GM04504 (cell line): ENCODE data around the gene PTPN12.
"Not testable (repeated sequence)": the region's sequence is repeated elsewhere in the genome, so short reads cannot be mapped to it uniquely, and the experiment has no call there.

Experiments used
- DNase-seq: peaks from one replicate; pipeline ENCODE4 v3.0.0-alpha.2; 2012; ENCODE audit warnings: low read depth

PTPN12 gene

DNA sequence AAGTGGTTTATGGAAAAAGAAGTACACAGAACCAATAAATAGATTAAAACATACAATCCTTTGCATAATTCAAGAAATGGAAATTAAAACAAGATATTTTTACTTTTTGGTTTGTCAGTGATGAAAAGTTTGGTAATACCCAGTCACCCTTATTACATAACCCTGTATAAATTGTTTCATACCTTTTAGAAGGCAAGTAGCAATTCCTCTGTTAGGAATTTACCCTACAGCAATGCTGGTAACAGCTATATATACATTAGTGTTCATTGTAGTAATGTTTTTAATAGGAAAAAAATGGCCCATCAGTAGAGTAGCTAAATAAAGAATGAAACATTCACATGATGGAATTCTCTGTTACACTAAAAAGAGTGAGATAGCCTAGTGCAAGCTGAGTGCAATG lies 42.7 kb downstream of the PTPN12 start:
- DNase-seq = no peak

DNA sequence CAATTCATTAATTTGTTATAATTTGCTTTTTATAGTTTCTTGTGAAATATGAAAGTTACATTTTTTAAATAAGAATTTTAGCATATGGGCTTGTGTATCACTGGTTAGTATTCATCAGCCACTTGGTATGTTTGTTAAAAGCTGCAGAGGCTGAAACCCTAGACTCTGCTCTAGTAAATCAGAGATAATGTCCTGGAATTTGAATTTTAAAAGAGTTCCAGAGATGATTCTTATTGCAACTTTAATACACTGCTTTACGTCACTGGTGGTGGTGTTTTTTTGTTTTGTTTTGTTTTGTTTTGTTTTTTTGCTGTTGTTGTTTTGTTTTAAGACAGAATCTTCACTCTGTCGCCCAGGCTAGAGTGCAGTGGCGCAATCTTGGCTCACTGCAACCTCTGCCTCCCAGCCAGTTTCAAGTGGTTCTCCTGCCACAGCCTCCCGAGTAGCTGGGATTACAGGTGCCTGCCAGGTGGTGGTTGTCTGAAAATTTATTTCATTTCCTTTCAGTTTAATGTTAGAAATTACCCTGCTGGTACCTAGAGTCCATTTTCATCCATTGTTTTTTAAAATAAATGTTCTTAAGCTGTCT lies 43.8 kb downstream of the PTPN12 start:
- peak; percentile 23 for DNase-seq

DNA sequence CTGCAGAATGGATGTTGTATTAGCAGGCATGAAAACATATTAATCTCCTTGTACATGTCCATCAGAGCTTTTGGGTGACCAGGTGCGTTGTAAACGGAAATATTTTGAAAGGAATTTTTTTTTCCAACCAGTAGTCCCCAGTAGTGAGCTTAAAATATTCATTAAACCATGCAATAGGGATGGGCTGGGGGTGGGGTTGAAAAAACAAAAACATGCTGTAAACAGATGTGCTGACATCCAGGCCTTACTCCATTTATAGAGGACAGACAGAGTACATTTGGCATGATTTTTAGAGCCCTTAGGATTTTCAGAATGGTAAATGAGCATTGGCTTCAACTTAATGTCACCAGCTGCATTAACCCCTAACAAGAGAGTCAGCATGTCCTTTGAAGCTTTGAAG lies 50.2 kb downstream of the PTPN12 start:
- no peak for DNase-seq

DNA sequence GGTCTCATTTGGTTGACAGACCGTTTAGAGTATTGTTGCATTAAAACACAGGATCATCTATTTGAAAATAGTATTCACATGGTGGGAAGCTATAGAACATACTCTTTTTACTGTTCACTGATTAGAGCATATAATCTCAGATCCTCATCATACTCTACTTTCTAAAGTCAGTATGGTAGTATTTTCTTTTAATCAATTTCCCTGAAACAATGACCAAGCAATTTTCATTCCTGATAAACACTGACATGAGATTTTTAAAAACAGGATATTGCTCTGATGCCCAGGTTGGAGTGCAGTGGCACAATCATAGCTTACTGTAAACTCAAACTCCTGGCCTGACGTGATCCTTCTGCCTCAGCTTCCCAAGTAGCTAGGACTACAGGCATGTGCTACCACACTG lies 63.9 kb downstream of the PTPN12 start:
- no peak for DNase-seq

DNA sequence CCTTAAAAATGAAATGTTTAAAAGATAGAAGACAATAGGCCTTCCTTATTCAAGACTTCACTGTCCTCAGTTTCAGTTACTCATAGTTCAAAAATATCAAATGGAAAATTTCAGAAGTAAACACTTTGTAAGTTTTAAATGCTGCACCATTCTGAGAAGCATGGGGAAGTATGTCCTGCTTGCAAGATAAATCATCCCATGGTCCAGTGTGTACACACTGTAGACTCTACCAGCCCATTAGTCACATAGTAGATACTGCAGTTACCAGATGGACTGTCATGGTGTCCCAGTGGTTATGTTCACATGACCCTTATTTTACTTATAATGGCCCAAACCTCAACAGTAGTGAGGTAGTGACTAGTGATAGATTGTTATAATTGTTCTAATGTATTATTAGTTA lies 69.5 kb downstream of the PTPN12 start:
- no peak for DNase-seq

DNA sequence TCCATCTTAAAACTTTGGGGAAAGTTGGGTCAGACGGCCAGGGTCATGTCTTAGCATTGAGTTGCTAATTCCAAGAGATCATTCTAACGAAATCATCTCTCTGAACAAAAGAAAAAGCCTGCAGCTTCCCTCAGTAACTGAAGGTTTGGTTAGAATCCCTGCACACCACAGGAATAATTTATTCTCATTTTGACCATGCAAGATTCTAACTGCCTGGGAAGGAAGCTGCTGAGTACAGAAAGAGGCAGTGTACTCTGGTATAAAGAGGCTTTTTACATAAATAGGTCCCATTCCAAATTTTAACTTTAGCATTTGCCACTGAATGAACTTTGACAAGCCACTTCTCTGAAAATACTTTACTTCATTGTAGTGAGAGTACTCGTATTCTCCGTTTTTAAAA lies 82.2 kb downstream of the PTPN12 start:
- DNase-seq = no peak

DNA sequence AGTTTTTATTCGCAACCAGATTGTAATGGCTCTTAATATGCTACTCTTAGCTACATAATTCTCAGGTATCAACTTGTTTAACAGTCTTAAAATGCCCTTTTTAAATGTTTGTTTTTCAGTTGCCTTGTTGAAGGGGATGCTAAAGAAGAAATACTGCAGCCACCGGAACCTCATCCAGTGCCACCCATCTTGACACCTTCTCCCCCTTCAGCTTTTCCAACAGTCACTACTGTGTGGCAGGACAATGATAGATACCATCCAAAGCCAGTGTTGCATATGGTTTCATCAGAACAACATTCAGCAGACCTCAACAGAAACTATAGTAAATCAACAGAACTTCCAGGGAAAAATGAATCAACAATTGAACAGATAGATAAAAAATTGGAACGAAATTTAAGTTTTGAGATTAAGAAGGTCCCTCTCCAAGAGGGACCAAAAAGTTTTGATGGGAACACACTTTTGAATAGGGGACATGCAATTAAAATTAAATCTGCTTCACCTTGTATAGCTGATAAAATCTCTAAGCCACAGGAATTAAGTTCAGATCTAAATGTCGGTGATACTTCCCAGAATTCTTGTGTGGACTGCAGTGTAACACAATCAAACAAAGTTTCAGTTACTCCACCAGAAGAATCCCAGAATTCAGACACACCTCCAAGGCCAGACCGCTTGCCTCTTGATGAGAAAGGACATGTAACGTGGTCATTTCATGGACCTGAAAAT lies 89.7 kb downstream of the PTPN12 start:
- no peak for DNase-seq

DNA sequence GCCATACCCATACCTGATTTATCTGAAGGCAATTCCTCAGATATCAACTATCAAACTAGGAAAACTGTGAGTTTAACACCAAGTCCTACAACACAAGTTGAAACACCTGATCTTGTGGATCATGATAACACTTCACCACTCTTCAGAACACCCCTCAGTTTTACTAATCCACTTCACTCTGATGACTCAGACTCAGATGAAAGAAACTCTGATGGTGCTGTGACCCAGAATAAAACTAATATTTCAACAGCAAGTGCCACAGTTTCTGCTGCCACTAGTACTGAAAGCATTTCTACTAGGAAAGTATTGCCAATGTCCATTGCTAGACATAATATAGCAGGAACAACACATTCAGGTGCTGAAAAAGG lies 90.2 kb downstream of the PTPN12 start:
- DNase-seq = no peak

DNA sequence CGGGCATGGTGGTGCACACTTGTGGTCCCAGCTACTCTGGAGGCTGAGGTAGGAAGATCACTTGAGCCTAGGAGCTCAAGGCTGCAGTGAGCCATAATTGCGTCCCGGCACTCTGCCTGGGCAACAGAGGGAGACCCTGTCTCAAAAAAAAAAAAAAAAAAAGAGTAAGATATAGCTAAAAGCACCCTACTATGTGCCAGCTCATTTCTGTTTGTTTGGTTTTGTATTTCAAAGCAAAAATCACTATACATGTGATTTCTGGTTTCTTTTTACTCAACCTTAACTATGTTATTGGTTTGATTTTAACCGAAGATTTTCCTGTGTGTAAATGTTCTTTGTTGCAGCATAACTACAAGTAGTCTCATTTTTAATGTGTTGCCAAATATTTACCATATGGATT lies 92.7 kb downstream of the PTPN12 start:
- no peak for DNase-seq

DNA sequence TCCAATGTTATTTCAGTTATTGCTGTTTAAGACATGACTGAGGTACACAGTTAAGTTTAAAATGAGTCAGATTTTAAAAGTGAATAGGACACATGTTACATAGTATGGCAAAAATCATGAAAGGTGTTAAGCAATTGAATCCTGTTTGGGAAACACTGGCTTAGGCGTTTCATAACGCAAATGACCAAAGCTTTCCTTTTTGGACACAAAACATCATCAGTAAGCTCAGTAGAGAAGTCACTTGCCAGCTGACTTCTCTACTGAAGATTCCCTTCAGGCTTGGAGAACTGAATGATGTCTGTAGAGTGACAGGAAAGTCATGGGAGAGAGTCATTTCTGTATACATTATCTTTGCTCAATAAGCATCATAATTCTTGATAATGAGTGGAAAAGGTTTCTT lies 94.7 kb downstream of the PTPN12 start:
- DNase-seq = no peak

DNA sequence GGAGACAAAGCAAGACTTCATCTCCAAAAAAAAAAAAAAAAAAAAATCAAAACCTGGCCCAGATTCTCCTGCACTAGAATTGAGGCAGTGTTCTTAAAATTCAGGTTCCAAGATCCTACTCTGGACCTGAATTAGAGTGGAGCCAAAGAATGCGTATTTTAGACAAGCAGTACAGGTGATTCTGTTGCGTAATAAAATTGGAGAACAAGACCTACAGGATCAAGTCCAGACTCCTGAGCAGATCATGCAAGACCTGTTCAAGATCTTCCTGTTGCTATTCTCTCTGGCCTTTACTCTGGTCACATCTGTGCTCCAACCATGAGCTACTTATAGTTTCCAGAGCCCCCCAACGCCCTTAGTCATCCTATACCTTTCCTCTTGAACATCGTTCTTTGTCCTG lies 107.7 kb downstream of the PTPN12 start:
- DNase-seq = no peak

DNA sequence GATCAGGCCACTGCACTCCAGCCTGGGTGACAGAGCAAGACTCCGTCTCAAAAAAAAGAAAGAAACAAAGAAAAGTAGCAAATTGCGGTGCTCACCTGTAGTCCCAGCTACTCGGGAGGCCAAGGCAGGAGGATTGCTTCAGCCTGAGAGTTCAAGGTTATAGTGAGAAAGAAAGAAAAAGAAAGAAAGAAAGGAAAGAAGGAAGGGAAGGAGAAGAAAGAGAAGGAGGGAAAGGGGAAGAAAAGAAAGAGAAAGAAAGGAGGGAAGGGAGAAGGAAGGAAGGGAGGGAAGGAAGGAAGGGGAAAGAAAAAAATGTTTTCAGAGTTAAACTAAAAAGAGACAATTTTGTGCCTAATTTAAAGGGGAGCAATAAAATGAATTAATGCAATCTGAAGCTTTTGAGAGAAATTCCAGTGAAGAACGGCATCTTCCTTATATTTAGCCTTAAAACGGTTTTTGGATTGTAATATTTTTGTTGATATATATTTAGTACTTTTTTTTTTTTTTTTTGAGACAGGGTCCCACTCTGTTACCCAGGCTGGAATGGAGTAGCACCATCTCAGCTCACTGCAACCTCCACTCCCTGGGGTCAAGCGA lies 111.7 kb downstream of the PTPN12 start:
- DNase-seq = no peak

DNA sequence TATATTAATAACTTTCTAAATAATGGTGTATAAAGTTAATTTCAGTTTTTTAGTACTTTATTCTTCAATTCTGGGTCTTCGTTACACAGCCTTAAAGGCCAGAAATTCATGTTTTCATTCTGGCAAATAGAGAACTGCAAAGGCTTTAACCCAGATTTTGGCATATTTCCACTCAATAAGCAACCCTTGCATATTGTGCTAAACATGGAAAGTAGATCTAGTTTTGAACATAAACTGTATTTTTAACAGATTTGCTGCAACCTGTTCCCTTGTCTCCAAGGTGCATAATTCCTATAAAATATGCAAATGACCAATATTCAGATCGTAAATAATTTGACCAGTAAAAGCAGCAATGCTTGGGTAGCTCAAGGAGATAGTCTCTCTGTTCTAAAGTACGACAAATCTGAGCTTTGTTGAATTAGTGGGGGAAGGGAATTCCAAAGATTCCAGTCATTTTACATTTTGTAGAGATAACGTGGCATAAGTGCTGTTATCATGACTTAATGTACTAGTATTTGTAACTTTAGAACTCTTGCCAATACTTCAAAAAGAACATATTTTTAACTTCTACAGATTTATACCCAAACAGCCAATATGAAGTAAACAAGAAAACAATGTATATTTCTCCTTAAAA lies 112.7 kb downstream of the PTPN12 start:
- no peak for DNase-seq

DNA sequence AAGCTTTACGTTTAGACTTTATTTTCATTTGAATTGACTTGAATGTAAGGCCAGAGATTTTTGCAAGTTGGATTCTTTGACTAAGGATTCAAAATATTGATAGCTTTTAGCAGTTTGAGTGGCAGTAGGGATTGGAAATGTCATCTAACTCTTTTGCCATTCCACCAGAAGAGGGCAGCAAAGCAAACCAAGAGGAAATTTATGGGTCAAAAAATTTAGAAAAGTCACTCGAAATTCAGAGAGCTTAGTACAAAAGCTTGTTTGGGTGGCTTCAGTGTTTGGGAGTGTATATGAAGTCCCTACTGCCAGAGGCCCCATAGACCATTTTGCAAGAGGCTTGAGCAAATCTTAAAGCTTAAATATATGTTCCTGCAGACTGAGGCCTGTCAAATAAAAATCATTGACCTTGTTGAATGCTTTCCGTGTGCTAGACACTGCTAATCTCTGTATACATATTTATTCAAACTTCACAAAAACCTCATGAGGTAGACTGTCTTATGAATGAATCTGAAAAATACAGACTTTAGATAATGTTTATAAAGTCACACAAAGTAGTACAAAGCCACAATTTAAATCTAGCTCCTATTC lies 114.6 kb downstream of the PTPN12 start:
- peak; percentile 9 for DNase-seq

DNA sequence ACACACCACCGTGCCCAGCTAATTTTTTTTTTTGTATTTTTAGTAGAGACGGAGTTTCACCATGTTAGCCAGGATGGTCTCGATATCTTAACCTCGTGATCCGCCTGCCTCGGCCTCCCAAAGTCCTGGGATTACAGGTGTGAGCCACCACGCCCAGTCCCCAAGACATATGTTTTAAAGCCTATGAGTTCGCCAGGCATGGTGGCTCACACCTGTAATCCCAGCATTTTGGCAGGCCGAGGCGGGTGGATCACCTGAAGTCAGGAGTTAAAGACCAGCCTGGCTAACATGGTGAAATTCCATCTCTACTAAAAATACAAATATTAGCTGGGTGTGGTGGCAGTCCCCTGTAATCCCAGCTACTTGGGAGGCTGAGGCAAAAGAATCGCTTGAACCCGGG lies 115.7 kb downstream of the PTPN12 start:
- not testable (repeated sequence) for DNase-seq

DNA sequence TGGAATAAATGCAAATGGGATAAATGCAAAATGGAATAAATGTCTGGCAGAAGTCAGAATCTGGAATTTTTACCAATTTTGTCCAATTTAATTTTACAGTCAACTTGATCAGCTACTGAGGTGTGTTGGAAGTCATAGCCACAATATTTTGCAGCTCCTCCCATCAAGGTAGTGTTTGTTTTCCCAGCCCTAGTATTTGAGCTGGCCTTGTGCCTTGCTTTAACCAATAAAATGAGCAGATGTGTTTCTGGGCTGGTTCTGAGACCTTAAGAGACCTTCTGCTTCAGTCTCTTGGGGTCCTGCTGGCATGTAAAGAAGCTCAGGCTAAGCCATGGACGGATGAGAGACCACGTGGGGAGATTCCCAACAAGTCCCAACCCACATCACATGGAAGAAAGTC lies 116.5 kb downstream of the PTPN12 start:
- DNase-seq = no peak

DNA sequence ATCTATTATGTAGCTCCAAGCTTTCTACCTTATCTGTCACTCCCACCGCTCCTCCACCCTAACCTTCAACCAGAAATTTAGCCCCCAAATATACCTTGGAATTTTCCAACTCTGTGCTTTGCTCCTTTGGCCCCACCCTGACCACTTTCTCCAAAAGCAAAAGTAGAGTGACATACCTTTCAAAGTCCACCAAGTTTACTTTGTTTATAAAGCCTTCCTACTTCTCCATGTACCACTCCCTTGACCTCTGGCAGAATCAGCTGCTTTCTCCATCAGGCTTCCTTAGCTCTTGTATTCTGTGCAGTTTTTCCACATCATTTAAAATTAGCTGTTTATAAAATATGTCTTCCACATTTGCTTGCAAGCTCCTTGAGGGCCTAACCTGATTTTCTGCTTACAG lies 118.3 kb downstream of the PTPN12 start:
- DNase-seq = no peak

DNA sequence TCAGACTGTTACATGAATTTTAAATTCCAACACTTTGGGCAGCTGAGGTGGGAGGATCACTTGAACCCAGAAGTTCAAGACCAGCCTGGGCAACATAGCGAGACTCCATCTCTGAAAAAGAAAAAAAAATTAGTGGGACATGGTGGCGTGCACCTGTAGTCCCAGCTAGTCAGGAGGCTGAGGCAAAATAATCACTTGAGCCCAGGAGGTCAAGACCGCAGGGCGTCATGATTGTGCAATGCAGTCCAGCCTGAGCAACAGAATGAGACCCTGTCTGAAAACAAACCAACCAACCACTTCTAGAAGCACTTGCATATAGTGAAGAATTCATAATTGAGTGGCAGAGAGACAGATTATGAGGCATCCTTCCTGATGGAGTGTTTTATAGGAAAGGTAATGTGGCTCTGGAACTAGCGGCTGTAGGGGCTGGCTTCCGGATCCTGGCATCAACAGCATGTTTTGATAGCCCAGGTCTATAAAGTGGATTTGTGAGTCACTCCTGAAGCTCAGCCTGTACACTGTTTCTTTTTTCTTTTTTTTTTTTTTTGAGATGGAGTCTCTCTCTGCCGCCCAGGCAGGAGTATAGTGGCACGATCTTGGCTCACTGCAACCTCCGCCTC lies 118.9 kb downstream of the PTPN12 start:
- DNase-seq = no peak

DNA sequence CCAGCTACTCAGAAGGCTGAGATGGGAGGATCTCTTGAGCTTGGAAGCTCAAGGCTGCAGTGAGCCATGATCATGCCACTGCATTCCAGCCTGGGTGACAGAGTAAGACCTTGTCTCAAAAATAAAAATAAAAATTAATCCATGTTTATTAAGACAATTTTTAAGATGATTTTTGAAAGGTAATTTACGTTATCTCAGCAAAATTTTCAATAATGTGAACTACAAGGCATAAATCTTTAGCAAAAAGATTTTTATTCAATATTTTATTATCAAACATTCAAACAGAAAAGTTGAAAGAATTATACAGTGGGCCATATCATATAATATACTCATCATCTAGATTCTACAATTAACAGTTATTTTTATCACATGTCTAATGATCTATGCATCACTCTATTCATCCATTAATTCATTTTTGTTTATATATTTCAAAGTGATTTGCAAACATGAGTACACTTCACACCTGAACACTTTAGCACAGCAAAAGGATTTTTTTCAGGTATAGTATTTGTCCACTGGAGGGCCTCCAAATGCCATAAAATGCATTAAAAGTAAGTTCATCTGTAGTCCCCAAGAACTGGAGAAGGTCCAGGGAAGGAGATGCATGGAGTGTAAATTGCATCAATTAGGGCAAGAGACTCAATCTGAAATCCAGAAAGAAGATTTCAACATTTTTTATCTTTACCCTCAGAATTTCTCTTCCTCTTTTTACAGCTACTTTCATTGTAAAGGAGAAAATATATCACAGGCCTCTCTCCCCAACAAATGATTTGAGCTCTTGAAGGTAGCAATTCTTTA lies 120.5 kb downstream of the PTPN12 start:
- peak; percentile 14 for DNase-seq

DNA sequence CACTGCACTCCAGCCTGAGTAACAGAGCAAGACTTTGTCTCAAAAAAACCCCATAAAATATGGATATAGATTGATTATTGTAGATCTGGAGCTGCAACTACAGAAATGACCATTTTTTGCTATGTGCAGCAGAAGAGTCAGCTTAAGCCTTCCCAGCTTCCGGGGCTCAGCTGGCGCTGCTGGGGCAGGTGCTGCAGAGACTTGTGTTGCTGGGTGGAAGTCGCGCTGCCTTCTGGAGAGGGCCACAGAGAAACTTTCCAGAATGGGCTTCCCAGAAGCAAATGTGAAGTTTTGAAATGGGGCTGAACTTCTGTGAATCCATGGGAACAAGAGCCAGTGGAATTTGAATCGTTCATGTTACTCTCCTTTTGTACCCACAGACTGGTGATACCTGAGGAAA lies 121.8 kb downstream of the PTPN12 start:
- DNase-seq = no peak

DNA sequence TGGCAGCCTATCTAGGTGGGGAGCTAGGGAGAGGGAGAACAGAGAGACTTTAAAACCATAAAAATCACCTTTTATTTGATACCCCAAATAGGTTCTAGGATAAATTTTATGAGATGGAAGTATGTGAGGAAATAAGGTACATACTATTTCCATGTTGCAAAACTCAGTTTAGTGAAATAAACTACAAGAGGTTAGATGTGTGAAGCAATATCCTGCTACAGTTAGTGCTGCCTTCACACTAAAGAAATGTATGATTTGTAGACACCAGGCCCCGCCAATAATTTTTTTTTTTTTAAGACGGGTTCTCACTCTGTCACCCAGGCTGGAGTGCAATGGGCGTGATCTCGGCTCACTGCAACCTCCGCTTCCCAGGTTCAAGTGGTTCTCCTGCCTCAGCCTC lies 124.7 kb downstream of the PTPN12 start:
- no peak for DNase-seq

DNA sequence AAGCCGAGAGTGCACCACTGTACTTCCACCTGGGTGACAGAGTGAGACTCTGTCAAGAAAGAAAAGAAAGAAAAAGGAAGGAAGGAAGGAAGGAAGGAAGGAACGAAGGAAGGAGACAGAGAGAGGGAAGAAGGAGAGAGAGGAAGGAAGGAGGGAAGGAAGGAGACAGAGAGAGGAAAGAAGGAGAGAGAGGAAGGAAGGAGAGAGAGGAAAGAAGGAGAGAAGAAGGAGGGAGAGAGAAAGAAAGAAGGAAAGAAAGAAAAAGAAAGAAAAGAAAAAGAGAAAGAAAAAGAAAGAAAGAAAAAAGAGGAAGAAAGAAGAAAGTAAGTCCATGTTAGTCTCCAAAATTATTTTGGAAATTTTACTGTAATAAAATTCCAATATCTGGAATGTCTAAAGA lies 125.8 kb downstream of the PTPN12 start:
- no peak for DNase-seq
